Epithelial cell of proximal tubule (primary cell): Measurements from ENCODE around the gene RAB24. TPM values are rescaled to one million over a fixed set of nuclear protein-coding genes. Genes with fewer than 3 reads are reported as not detected.

Experiments
- DNase-seq: peaks from one replicate; pipeline ENCODE4 v3.0.0-alpha.2; 2011; ENCODE audit warnings: low read depth
- H3K4me3 ChIP-seq: 2 replicates; pipeline ENCODE4 v1.5.1; 2011; ENCODE audit warnings: low read depth, mild to moderate bottlenecking, low read length
- total RNA-seq: library from RNA; depleted of rRNA; stranded (reverse); fragments of >200 nt; gene quantifications from 2 replicates; pipeline ENCODE4 v1.2.3, GENCODE V29; 2015
- TF ChIP-seq, protein P1 (sequence below): conservative IDR thresholded peaks from 2 replicates; pipeline ENCODE4 v1.5.1; 2012; ENCODE audit warnings: low read depth, mild to moderate bottlenecking, low read length

Gene RAB24
- total RNA-seq, 1 donor from 2014 or later = 22.4 TPM

DNA sequence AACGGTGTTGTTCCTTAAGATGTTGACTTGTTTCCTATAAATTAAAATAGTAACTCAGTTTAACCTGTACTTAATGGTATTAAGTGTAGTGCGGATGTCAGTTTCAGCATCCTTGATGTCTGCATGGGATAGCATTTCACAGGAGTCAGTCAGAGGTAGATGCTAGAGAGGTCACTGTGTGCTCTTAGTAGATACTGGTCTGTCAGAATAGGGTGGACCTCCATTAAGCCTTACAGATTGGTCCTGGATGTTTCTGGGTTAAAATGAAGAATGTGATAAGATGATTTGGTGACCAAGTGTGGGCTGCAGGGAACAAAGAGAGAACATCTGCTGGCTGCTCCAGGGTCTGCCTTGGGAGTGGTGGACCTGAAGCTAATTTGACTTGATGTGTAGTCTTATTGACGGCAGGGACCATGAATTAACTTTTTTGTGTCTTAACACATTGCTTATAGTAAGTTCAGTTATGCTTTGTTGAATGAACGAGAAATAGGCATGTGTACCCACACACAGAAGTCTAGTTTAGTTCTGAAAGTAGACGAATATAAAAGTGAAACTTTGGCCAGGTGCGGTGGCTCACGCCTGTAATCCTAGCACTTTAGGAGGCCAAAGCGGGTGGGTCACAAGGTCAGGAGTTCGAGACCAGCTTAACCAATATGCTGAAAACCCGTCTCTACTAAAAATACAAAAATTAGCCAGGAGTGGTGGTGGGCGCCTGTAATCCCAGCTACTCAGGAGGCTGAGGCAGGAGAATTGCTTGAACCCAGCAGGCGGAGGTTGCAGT is 12.5 kb downstream of the RAB24 start:
- H3K4me3 ChIP-seq = no peak overlapping the region
- no peak for DNase-seq
- TF ChIP-seq, protein P1, sequence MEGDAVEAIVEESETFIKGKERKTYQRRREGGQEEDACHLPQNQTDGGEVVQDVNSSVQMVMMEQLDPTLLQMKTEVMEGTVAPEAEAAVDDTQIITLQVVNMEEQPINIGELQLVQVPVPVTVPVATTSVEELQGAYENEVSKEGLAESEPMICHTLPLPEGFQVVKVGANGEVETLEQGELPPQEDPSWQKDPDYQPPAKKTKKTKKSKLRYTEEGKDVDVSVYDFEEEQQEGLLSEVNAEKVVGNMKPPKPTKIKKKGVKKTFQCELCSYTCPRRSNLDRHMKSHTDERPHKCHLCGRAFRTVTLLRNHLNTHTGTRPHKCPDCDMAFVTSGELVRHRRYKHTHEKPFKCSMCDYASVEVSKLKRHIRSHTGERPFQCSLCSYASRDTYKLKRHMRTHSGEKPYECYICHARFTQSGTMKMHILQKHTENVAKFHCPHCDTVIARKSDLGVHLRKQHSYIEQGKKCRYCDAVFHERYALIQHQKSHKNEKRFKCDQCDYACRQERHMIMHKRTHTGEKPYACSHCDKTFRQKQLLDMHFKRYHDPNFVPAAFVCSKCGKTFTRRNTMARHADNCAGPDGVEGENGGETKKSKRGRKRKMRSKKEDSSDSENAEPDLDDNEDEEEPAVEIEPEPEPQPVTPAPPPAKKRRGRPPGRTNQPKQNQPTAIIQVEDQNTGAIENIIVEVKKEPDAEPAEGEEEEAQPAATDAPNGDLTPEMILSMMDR = no peak

DNA sequence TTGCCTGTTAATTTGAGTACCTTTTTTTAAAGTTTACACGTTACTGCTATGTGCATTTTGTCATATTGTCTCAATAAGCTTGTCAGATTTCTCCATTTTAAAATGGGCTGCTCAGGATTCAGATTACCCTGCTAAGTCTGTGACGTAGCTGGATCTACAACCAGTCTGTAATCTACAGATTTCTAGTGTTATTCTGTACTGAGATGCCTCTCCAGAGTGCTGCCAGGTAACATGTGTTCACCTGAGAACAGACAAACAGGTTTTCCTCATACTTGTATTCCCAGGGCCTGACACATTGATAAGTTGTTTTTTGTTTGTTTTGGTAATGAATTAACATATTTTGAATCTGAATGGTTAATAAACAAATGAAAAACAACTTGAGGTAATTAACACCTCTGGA is 15.3 kb downstream of the RAB24 start:
- DNase-seq = no peak
- TF ChIP-seq, protein P1 = no peak
- no peak overlapping the region for H3K4me3 ChIP-seq

GRCh38 chr5:177276886-177277285 is 26.6 kb downstream of the RAB24 start:
- DNase-seq = no peak
- no peak overlapping the region for H3K4me3 ChIP-seq
- TF ChIP-seq, protein P1 = no peak

DNA sequence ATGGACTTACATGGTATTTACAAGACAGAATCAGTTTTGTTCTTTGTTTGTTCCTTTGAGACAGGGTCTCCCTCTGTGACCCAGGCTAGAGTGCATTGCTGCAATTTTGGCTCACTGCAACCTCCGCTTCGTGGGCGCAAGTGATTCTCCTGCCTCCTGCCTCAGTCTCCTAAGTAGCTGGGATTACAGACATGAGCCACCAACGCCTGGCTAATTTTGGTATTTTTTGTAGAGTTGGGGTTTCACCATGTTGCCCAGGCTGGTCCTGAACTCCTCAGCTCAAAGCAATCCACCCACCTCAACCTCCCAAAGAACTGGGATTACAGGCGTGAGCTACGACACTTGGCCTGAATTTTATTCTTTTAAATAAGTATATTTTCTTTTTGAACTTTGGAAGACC is 27.6 kb downstream of the RAB24 start:
- TF ChIP-seq, protein P1 = no peak
- DNase-seq = no peak
- no peak overlapping the region for H3K4me3 ChIP-seq

DNA sequence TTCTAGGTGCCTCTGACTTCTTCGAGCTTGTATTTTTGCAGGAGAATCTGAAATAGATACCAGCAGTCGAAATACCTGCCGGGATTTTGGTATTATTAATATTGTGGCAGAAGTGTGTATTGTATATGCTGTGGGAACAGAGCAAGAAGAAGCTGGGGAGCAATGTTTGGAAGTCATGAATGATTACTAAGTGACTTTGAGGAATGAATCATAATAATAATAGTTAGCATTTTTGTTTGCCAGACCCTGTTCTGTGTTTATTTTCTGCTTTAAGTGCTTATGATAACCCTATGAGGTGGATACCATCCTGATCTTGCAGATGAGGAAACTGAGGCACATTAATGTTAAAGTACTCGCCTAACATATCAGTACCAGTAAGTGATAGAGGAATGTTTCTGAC is 32.4 kb downstream of the RAB24 start:
- TF ChIP-seq, protein P1 = no peak
- H3K4me3 ChIP-seq = no peak overlapping the region
- DNase-seq = no peak

DNA sequence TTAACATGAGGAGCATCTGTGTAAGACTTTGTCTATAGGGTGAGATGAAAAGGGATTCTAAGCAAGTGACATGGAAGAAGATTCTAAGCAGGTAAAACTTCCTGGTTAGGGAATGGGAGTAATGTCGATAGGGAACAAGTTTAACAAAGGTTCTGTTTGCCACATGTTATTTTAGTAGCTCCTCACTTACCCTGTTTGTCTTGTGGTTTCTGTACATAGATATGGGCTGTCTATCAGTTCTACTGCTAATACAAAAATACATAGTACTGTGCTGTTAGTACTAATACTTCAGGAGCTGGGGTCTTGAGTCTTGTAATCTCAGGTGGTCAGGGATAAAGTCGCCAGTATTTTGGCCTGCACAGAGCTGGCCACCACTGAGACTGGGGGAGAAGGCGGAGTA is 32.9 kb downstream of the RAB24 start:
- no peak for DNase-seq
- no peak overlapping the region for H3K4me3 ChIP-seq
- TF ChIP-seq, protein P1 = no peak

DNA sequence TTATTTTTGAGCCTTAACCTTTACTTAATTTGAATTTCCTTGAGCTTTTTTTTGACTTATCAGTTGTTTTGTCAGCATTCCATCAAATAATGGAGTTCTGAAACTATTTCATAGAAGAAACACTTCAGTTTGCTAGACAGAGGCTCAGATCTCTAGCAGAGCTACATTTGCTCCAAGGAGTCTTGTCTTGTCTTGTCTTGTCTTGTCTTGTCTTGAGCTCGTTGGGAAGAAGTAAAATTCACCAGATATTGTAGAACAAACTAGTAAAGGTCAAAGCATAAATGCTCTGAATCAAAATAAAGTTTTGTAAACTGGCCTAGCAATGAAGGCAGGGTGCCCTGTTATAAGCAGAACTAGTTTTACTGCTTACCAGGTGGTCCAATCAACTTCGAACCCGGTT is 33.5 kb downstream of the RAB24 start:
- no peak for DNase-seq
- TF ChIP-seq, protein P1 = no peak
- H3K4me3 ChIP-seq = no peak overlapping the region
